A549 (cell line): ENCODE measurements around the gene ACTA2.

Experiments used
- CHD2 ChIP-seq: fragments of 150-350 bp; IDR thresholded peaks from 2 replicates; pipeline ENCODE4 v1.6.1; 2014; ENCODE audit warnings: low read length; ENCODE audit not compliant: partially characterized antibody
- CTCF ChIP-seq: fragments of >200 bp; sonication (Bioruptor Twin); formaldehyde crosslinking; IDR thresholded peaks from 3 replicates; pipeline ENCODE4 v1.5.1; 2016
- POLR2A ChIP-seq: IDR thresholded peaks from 2 replicates; pipeline ENCODE4 v1.6.1; 2012; ENCODE audit warnings: mild to moderate bottlenecking, low read length
- RNF2 ChIP-seq: fragments of 200-600 bp; sonication (generic); IDR thresholded peaks from 2 replicates; pipeline ENCODE4 v1.6.1; 2016; ENCODE audit warnings: low read depth, mild to moderate bottlenecking, antibody characterized with exemption, moderate library complexity, borderline replicate concordance

GRCh38 chr10:88958721-88959120 lies 6.1 kb upstream of the ACTA2 start:
- TF ChIP-seq CHD2 (no peak), CTCF (no peak), POLR2A (no peak), RNF2 (no peak)
